ENCODE results near the gene HK3.

HK3 gene

GRCh38 chr5:176865964-176866363 is 33.2 kb downstream of the HK3 start:
- DNase-seq, result no peak

- no peak for DNase-seq
These were observed 34.4 kb downstream of the HK3 start for GRCh38 chr5:176864755-176865154.

- DNase-seq, result no peak
These were observed 35.4 kb downstream of the HK3 start for GRCh38 chr5:176863765-176864098.

GRCh38 chr5:176863041-176863764 is 35.9 kb downstream of the HK3 start:
- no peak for DNase-seq

GRCh38 chr5:176862330-176862995 is 36.7 kb downstream of the HK3 start:
- no peak for DNase-seq

- DNase-seq, result no peak
These were observed 37.9 kb downstream of the HK3 start for GRCh38 chr5:176861276-176861675.

GRCh38 chr5:176860381-176860780 is 38.8 kb downstream of the HK3 start:
- DNase-seq, result no peak

GRCh38 chr5:176859916-176860315 is 39.2 kb downstream of the HK3 start:
- no peak for DNase-seq

GRCh38 chr5:176857894-176858273 is 41.3 kb downstream of the HK3 start:
- DNase-seq, result no peak

GRCh38 chr5:176857216-176857893 is 41.8 kb downstream of the HK3 start:
- no peak for DNase-seq

GRCh38 chr5:176856746-176857145 is 42.4 kb downstream of the HK3 start:
- no peak for DNase-seq

GRCh38 chr5:176855598-176855997 is 43.5 kb downstream of the HK3 start:
- DNase-seq, result no peak

- DNase-seq, result no peak
These were observed 45.0 kb downstream of the HK3 start for GRCh38 chr5:176854164-176854563.

GRCh38 chr5:176853151-176853778 is 45.9 kb downstream of the HK3 start:
- no peak for DNase-seq

- DNase-seq, result peak; percentile 76
These were observed 47.1 kb downstream of the HK3 start for GRCh38 chr5:176851871-176852658.

GRCh38 chr5:176851380-176851779 is 47.8 kb downstream of the HK3 start:
- DNase-seq, result no peak

- no peak for DNase-seq
These were observed 48.5 kb downstream of the HK3 start for GRCh38 chr5:176850371-176851245.

GRCh38 chr5:176849611-176850227 is 49.4 kb downstream of the HK3 start:
- DNase-seq, result no peak

GRCh38 chr5:176848651-176849050 is 50.5 kb downstream of the HK3 start:
- DNase-seq, result no peak

GRCh38 chr5:176847726-176848290 is 51.3 kb downstream of the HK3 start:
- DNase-seq, result peak; percentile 67

GRCh38 chr5:176847148-176847547 is 52.0 kb downstream of the HK3 start:
- no peak for DNase-seq
